Endothelial cell of umbilical vein (primary cell): ENCODE measurements around the gene WDR27. TPM values are rescaled to one million over a fixed set of nuclear protein-coding genes. Genes with fewer than 3 reads are reported as not detected.

Experiments used
- BruUV-seq: library from RNA; stranded (reverse); fragments of 400-500 nt; replicated peaks from 2 replicates; lab custom pipeline; 2021; lab: Mats Ljungman, UMichigan
- CTCF ChIA-PET: fragments of 300-600, 350-600 bp; sonication (Branson Sonifier 250); formaldehyde crosslinking; loops from one replicate; lab custom pipeline; 2021; ENCODE audit warnings: antibody characterized with exemption, inconsistent platforms; lab: Charles Lee
- POLR2A ChIA-PET: fragments of 300-600, 350-600 bp; sonication (Branson Sonifier 250); formaldehyde crosslinking; loops from one replicate; lab custom pipeline; 2021; ENCODE audit warnings: antibody characterized with exemption, inconsistent platforms; lab: Charles Lee
- DNase-seq: peaks from one replicate; pipeline ENCODE4 v3.0.0-alpha.2; 2011; ENCODE audit warnings: low read depth, low spot score
- FAIRE-seq: peaks from 2 replicates; lab custom pipeline; 2011; peaks lifted over from hg19 to GRCh38; lab: Jason Lieb, UNC
- H2AFZ ChIP-seq: 2 replicates; pipeline ENCODE4 v1.6.0; 2012; ENCODE audit warnings: low read depth, low read length, control low read depth, inconsistent platforms
- H3K27ac ChIP-seq: 2 replicates; pipeline ENCODE4 v1.5.1; 2011; ENCODE audit warnings: low read depth, mild to moderate bottlenecking, control low read depth, low read length, moderate library complexity; ENCODE audit not compliant: insufficient read depth
- H3K27me3 ChIP-seq, 2 experiments: 2 replicates each; pipeline versions ENCODE4 v1.6.0 to v1.6.1; 2011; ENCODE audit warnings: low read length in 2 of 2, mixed read lengths in 1 of 2; ENCODE audit not compliant: control insufficient read depth in 2 of 2, insufficient read depth in 2 of 2
- H3K36me3 ChIP-seq, 2 experiments: 2 replicates in 1 of 2; 3 replicates in 1 of 2; pipeline ENCODE4 v1.5.1; 2011; ENCODE audit warnings: low read length in 2 of 2, mild to moderate bottlenecking in 1 of 2, moderate library complexity in 1 of 2; ENCODE audit not compliant: control insufficient read depth in 2 of 2, insufficient read depth in 2 of 2; ENCODE audit errors: extremely low read depth in 1 of 2
- H3K4me1 ChIP-seq: 3 replicates; pipeline ENCODE4 v1.5.1; 2011; ENCODE audit warnings: mild to moderate bottlenecking, low read length; ENCODE audit not compliant: control insufficient read depth, insufficient read depth; ENCODE audit errors: extremely low read depth
- H3K4me2 ChIP-seq: 2 replicates; pipeline ENCODE4 v1.6.1; 2011; ENCODE audit warnings: low read length, control low read depth, mixed read lengths; ENCODE audit not compliant: insufficient read depth
- H3K4me3 ChIP-seq, 3 experiments: fragments of 200-600 bp in 1 of 3; sonication (generic), shearing (Covaris generic) in 1 of 3; replicated peaks in 1 of 3; 2 replicates each; pipeline ENCODE4 v1.5.1; 2011 to 2016; ENCODE audit warnings: control low read depth in 3 of 3, low read length in 3 of 3, mild to moderate bottlenecking in 2 of 3, inconsistent platforms in 1 of 3, low read depth in 1 of 3, moderate library complexity in 1 of 3; ENCODE audit not compliant: insufficient read depth in 1 of 3
- H3K79me2 ChIP-seq: 2 replicates; pipeline ENCODE4 v1.6.0; 2012; ENCODE audit warnings: low read length, inconsistent platforms; ENCODE audit not compliant: control insufficient read depth, insufficient read depth
- H3K9ac ChIP-seq: replicated peaks from 2 replicates; pipeline ENCODE3; 2011; ENCODE audit warnings: low read length, control low read depth; ENCODE audit not compliant: insufficient read depth; ENCODE audit errors: extremely low read depth
- H3K9me1 ChIP-seq: replicated peaks from 3 replicates; pipeline ENCODE4 v1.6.0; 2011; ENCODE audit warnings: mild to moderate bottlenecking, low read length; ENCODE audit not compliant: control insufficient read depth, insufficient read depth; ENCODE audit errors: extremely low read depth
- H3K9me3 ChIP-seq: replicated peaks from 2 replicates; pipeline ENCODE4 v1.5.1; 2012; ENCODE audit warnings: low read length, inconsistent platforms; ENCODE audit not compliant: control insufficient read depth, insufficient read depth
- H4K20me1 ChIP-seq: replicated peaks from 2 replicates; pipeline ENCODE3; 2011; ENCODE audit warnings: mild to moderate bottlenecking, low read length; ENCODE audit not compliant: control insufficient read depth, insufficient read depth; ENCODE audit errors: extremely low read depth
- FOS ChIP-seq: IDR thresholded peaks from 2 replicates; pipeline ENCODE4 v1.6.1; 2011; ENCODE audit warnings: mild to moderate bottlenecking, low read length, moderate library complexity, borderline replicate concordance; ENCODE audit not compliant: insufficient read depth
- JUN ChIP-seq: IDR thresholded peaks from 2 replicates; pipeline ENCODE4 v1.6.1; 2011; ENCODE audit warnings: borderline replicate concordance, low read depth; ENCODE audit not compliant: insufficient read length, insufficient read depth
- MYC ChIP-seq: IDR thresholded peaks from one replicate; pipeline ENCODE4 v1.6.1; 2011; ENCODE audit warnings: mild to moderate bottlenecking, low read depth, low read length
- POLR2AphosphoS5 ChIP-seq: IDR thresholded peaks from 2 replicates; pipeline ENCODE4 v1.6.1; 2012; ENCODE audit warnings: low read depth, mild to moderate bottlenecking, control low read depth, low read length, moderate library complexity; ENCODE audit not compliant: insufficient read depth
- dilution Hi-C: fragments of 300-500 bp; cut with MboI; formaldehyde crosslinking; loops from one replicate; pipeline ENCODE4 v1.15.0; 2019; ENCODE audit warnings: low sequenced_read_pairs; ENCODE audit not compliant: extremely low pct_ligation_motif_present
- intact Hi-C: fragments of 100-400 bp; cut with micrococcal nuclease; formaldehyde crosslinking; loops from one replicate; pipeline ENCODE4 v1.10.0; 2022
- polyA plus RNA-seq, 4 experiments: library from polyadenylated mRNA; depleted of rRNA in 3 of 4; stranded (reverse) in 3 of 4; unstranded in 1 of 4; fragments of >200 nt; gene quantifications; 2 replicates each; pipeline versions ENCODE4 v1.2.1 to v1.2.3, GENCODE V29; 2011 to 2012; ENCODE audit warnings: missing spikeins in 1 of 4
- total RNA-seq: library from RNA; stranded (reverse); gene quantifications from 2 replicates; pipeline ENCODE4 v1.2.3, GENCODE V29; 2021
- TF ChIP-seq, protein P1 (sequence below): IDR thresholded peaks from 2 replicates; pipeline ENCODE4 v1.6.1; 2011; ENCODE audit not compliant: insufficient read depth, insufficient read length
- TF ChIP-seq, protein P2 (sequence below), 2 donors: IDR thresholded peaks; 1 replicate in 1 of 2; 2 replicates in 1 of 2; pipeline ENCODE4 v1.5.1; 2011; ENCODE audit warnings: low read length in 2 of 2, mild to moderate bottlenecking in 2 of 2, moderate library complexity in 2 of 2, control low read depth in 1 of 2, inconsistent platforms in 1 of 2, low read depth in 1 of 2; ENCODE audit not compliant: insufficient read depth in 1 of 2; ENCODE audit errors: extremely low read depth in 1 of 2

WDR27 gene
- total and polyA plus RNA-seq, 2 donors (not counting 3 experiments of a cell fraction or from before 2014, with no cell fraction given), result 60.1 to 69.7 TPM

DNA sequence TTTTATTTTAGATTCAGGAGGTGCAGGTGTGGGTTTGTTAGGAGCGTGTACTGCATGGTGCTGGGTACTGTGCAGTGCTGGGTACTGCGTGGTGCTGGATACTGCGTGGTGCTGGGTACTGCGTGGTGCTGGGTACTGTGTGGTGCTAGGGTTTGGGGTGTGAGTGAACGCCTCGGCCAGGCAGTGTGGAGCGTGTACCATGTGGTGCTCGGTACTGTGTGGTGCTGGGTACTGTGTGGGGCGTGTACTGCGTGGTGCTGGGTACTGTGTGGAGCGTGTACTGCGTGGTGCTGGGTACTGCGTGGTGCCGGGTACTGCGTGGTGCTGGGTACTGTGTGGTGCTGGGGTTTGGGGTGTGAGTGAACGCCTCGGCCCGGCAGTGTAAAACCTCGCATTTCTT, 62.9 kb downstream of the WDR27 start:
- dilution Hi-C loops, result no loop called here
- no peak for DNase-seq
- Histone ChIP-seq H3K9me1 (no peaks in the 10 kb centered on the region), H3K27me3 (no peaks in the 10 kb centered on the region), H3K4me3 (no peak overlapping the region), H3K79me2 (no peaks in the 10 kb centered on the region), H2AFZ (no peak overlapping the region), H3K4me1 (peaks cover 9% of the 10 kb centered on the region), H3K36me3 (no peaks in the 10 kb centered on the region), H3K4me2 (no peak overlapping the region), H3K9ac (no peak overlapping the region), H3K9me3 (no peaks in the 10 kb centered on the region), H3K27ac (no peak overlapping the region), H4K20me1 (no peaks in the 10 kb centered on the region)
- FAIRE-seq, result no peak
- no TSS peak for BruUV-seq
- no peak for TF ChIP-seq MYC
- ChIA-PET POLR2A (no interaction called here), CTCF (no interaction called here)
- intact Hi-C loops, result no loop called here

DNA sequence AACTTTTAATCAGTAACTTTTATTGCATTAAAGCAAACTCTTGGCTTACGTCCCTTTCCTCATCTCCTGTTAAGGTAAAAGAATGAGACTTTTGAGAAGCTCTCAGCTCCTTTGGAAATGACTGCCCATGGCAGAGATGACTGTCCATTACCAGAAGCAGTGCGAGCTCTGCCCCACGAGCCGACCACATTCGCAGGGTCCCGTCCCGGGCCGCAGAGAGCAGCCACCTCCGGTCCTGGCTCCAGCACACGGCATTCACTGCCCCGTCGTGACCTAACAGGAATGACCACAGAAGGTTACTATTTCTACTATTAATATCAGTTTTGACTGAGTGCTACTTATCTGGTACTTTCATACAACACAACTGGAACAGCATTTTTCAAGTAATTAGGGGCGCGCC, 63.4 kb downstream of the WDR27 start:
- no peak for TF ChIP-seq POLR2AphosphoS5
- TF ChIP-seq, protein P1, sequence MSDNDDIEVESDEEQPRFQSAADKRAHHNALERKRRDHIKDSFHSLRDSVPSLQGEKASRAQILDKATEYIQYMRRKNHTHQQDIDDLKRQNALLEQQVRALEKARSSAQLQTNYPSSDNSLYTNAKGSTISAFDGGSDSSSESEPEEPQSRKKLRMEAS, result no peak
- TF ChIP-seq MYC, result no peak
- no peak for TF ChIP-seq JUN
- TF ChIP-seq FOS, result no peak
- TF ChIP-seq, protein P2, sequence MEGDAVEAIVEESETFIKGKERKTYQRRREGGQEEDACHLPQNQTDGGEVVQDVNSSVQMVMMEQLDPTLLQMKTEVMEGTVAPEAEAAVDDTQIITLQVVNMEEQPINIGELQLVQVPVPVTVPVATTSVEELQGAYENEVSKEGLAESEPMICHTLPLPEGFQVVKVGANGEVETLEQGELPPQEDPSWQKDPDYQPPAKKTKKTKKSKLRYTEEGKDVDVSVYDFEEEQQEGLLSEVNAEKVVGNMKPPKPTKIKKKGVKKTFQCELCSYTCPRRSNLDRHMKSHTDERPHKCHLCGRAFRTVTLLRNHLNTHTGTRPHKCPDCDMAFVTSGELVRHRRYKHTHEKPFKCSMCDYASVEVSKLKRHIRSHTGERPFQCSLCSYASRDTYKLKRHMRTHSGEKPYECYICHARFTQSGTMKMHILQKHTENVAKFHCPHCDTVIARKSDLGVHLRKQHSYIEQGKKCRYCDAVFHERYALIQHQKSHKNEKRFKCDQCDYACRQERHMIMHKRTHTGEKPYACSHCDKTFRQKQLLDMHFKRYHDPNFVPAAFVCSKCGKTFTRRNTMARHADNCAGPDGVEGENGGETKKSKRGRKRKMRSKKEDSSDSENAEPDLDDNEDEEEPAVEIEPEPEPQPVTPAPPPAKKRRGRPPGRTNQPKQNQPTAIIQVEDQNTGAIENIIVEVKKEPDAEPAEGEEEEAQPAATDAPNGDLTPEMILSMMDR (IDR thresholded peaks at IDR 0.05; ENCODE audit: extremely low read depth in 1 of 2, insufficient read depth in 1 of 2, low read depth in 1 of 2, low read length in 2 of 2), result no peak
- H4K20me1 ChIP-seq, result no peaks in the 10 kb centered on the region
- H3K36me3 ChIP-seq, result peaks cover 0 to under 1% of the 10 kb centered on the region in 2 experiments
- H3K27ac ChIP-seq, result no peak overlapping the region
- no peaks in the 10 kb centered on the region for H3K79me2 ChIP-seq
- H3K4me1 ChIP-seq, result peaks cover 9% of the 10 kb centered on the region
- dilution Hi-C loops, result no loop called here
- no peak overlapping the region for H3K9ac ChIP-seq
- H3K4me2 ChIP-seq, result no peak overlapping the region
- H3K27me3 ChIP-seq, result no peaks in the 10 kb centered on the region
- no peaks in the 10 kb centered on the region for H3K9me1 ChIP-seq
- no peaks in the 10 kb centered on the region for H3K9me3 ChIP-seq
- H3K4me3 ChIP-seq, result no peak overlapping the region
- CTCF ChIA-PET, result no interaction called here
- FAIRE-seq, result no peak
- no peak overlapping the region for H2AFZ ChIP-seq
- intact Hi-C loops, result no loop called here
- BruUV-seq, result no TSS peak
- no peak for DNase-seq
- POLR2A ChIA-PET, result no interaction called here
